GM12878 (cell line): ENCODE measurements around the gene KIFC1. TPM values are rescaled to one million over a fixed set of nuclear protein-coding genes. Genes with fewer than 3 reads are reported as not detected.

Experiments
- ASH2L ChIP-seq: fragments of 300-600, 200-600 bp; sonication (generic); IDR thresholded peaks from 2 replicates; pipeline ENCODE4 v1.6.1; 2017; ENCODE audit warnings: low read depth, mild to moderate bottlenecking, borderline replicate concordance
- ATF2 ChIP-seq: IDR thresholded peaks from 2 replicates; pipeline ENCODE4 v1.6.1; 2012; ENCODE audit warnings: low read length, inconsistent platforms
- CBX5 ChIP-seq: sonication (generic); IDR thresholded peaks from 2 replicates; pipeline ENCODE4 v1.6.1; 2016; ENCODE audit warnings: low read depth, moderate library complexity, mild to moderate bottlenecking, inconsistent platforms
- CEBPZ ChIP-seq: fragments of 150-350 bp; IDR thresholded peaks from 2 replicates; pipeline ENCODE4 v1.6.1; 2016; ENCODE audit warnings: low read depth, low read length
- DPF2 ChIP-seq: fragments of 450-650 bp; IDR thresholded peaks from 2 replicates; pipeline ENCODE4 v1.6.1; 2017; ENCODE audit warnings: mild to moderate bottlenecking
- GABPA ChIP-seq: IDR thresholded peaks from 2 replicates; pipeline ENCODE4 v1.6.1; 2014; ENCODE audit warnings: antibody characterized with exemption, low read depth, mild to moderate bottlenecking, inconsistent platforms
- HDAC6 ChIP-seq: fragments of 200-600 bp; sonication (generic); IDR thresholded peaks from one replicate; pipeline ENCODE4 v1.8.0; 2017; ENCODE audit warnings: antibody characterized with exemption; ENCODE audit not compliant: unreplicated experiment
- HDGF ChIP-seq: fragments of 450-650 bp; IDR thresholded peaks from 2 replicates; pipeline ENCODE4 v1.6.1; 2016; ENCODE audit warnings: antibody characterized with exemption
- IRF5 ChIP-seq: fragments of 450-650 bp; IDR thresholded peaks from 2 replicates; pipeline ENCODE4 v1.6.1; 2017; ENCODE audit warnings: borderline replicate concordance
- KAT2A ChIP-seq: conservative IDR thresholded peaks from 2 replicates; pipeline ENCODE4 v1.6.1; 2011; ENCODE audit warnings: low read depth, low read length; ENCODE audit not compliant: control insufficient read depth
- MEF2B ChIP-seq: fragments of 450-650 bp; IDR thresholded peaks from 2 replicates; pipeline ENCODE4 v1.6.1; 2018; ENCODE audit warnings: mild to moderate bottlenecking, moderate library complexity; ENCODE audit not compliant: partially characterized antibody, poor library complexity, severe bottlenecking
- NBN ChIP-seq: fragments of 450-650 bp; IDR thresholded peaks from 2 replicates; pipeline ENCODE4 v1.6.1; 2016
- NFYA ChIP-seq: IDR thresholded peaks from 2 replicates; pipeline ENCODE4 v1.6.1; 2011; ENCODE audit warnings: low read depth, mild to moderate bottlenecking, low read length, improper control_type of control experiment, borderline replicate concordance
- NFYB ChIP-seq: IDR thresholded peaks from 2 replicates; pipeline ENCODE4 v1.6.1; 2011; ENCODE audit warnings: low read depth, mild to moderate bottlenecking, low read length, improper control_type of control experiment, moderate library complexity; ENCODE audit not compliant: insufficient read depth
- NR2F1 ChIP-seq: fragments of 450-650 bp; conservative IDR thresholded peaks from 2 replicates; pipeline ENCODE4 v1.6.1; 2017; ENCODE audit warnings: mild to moderate bottlenecking
- NRF1 ChIP-seq: conservative IDR thresholded peaks from 2 replicates; pipeline ENCODE4 v1.6.1; 2011; ENCODE audit warnings: mild to moderate bottlenecking, low read depth, low read length, improper control_type of control experiment
- RAD21 ChIP-seq: IDR thresholded peaks from 2 replicates; pipeline ENCODE4 v1.6.1; 2011; ENCODE audit warnings: mild to moderate bottlenecking, low read depth, low read length, moderate library complexity; ENCODE audit not compliant: insufficient read depth
- SMAD1 ChIP-seq: fragments of 450-650 bp; IDR thresholded peaks from 2 replicates; pipeline ENCODE4 v1.6.1; 2018; ENCODE audit warnings: mild to moderate bottlenecking, low read depth; ENCODE audit not compliant: partially characterized antibody
- USF2 ChIP-seq: IDR thresholded peaks from 2 replicates; pipeline ENCODE4 v1.6.1; 2011; ENCODE audit warnings: low read depth, low read length, improper control_type of control experiment, borderline replicate concordance
- ZBTB33 ChIP-seq: fragments of 450-650 bp; IDR thresholded peaks from 2 replicates; pipeline ENCODE4 v1.6.1; 2017; ENCODE audit warnings: mild to moderate bottlenecking
- ZZZ3 ChIP-seq: IDR thresholded peaks from 2 replicates; pipeline ENCODE4 v1.6.1; 2011; ENCODE audit warnings: low read depth; ENCODE audit not compliant: control insufficient read depth, insufficient read length
- polyA plus RNA-seq, 11 experiments: library from polyadenylated mRNA; depleted of rRNA in 4 of 11; unstranded in 6 of 11; stranded (reverse) in 5 of 11; fragments of >200 nt; fragmentation: Nextera tagmentation in 4 of 11; fragmentation: Illumina TruSeq in 1 of 11; extraction: Ambion mirVana in 4 of 11; extraction: Trizol in 1 of 11; gene quantifications; 1 replicate in 1 of 11; 2 replicates in 10 of 11; pipeline versions ENCODE4 v1.2.1 to v1.2.3, GENCODE V29; 2011 to 2016; ENCODE audit warnings: inconsistent platforms in 2 of 11, missing spikeins in 2 of 11, low read depth in 1 of 11
- total RNA-seq, 4 experiments: library from RNA; depleted of rRNA in 3 of 4; stranded (reverse); fragments of >200 nt in 3 of 4; fragmentation: Illumina TruSeq in 1 of 4; extraction: Trizol in 1 of 4; gene quantifications; 2 replicates each; pipeline versions ENCODE4 v1.2.1 to v1.2.3, GENCODE V29; 2013 to 2021

Gene KIFC1
- total and polyA plus RNA-seq, 10 of the 15 experiments (the other 5 are each of a cell fraction or from before 2014, with no cell fraction given): 1.8 to 87.4 (median 54.4) TPM

- TF ChIP-seq ATF2: no peak
- peak; percentile 91; the same call in 1 of the 2 replicates for TF ChIP-seq NFYB
- TF ChIP-seq KAT2A: no peak
- no peak for TF ChIP-seq CEBPZ
- no peak for TF ChIP-seq NR2F1
- no peak for TF ChIP-seq HDAC6
- TF ChIP-seq GABPA: peak; percentile 86
- peak; percentile 44; the same call in 1 of the 2 replicates for TF ChIP-seq NRF1
- peak; percentile 68; the same call in 1 of the 2 replicates for TF ChIP-seq IRF5
- TF ChIP-seq NBN: peak; percentile 92
- no peak; the same call in 1 of the 2 replicates for TF ChIP-seq USF2
- peak; percentile 47 for TF ChIP-seq RAD21
- peak; percentile 99 for TF ChIP-seq HDGF
- TF ChIP-seq DPF2: no peak
- TF ChIP-seq MEF2B: no peak
- TF ChIP-seq ASH2L: 0 out of 2 replicates have a peak, but pooled peaks have one; percentile 25
- TF ChIP-seq CBX5: no peak
- no peak for TF ChIP-seq ZBTB33
- no peak for TF ChIP-seq SMAD1
- TF ChIP-seq ZZZ3: no peak
- no peak; the same call in 1 of the 2 replicates for TF ChIP-seq NFYA
Measured at GRCh38 chr6:33391278-33391921, at the start of gene KIFC1 (continued).
